Sigmoid colon (tissue), 4 donors: ENCODE results near the gene CAMTA1.

ENCODE experiments used
- CTCF ChIP-seq, 4 experiments: fragments of 450-650 bp in 3 of 4; fragments of 200-600 bp in 1 of 4; IDR thresholded peaks; one replicate each; pipeline ENCODE4 v1.5.1; 2016 to 2019; ENCODE audit warnings: antibody characterized with exemption in 4 of 4, mild to moderate bottlenecking in 3 of 4, moderate library complexity in 2 of 4
- EP300 ChIP-seq, 4 donors: sonication (generic); formaldehyde crosslinking; IDR thresholded peaks; one replicate each; pipeline ENCODE4 v1.6.1; 2017; ENCODE audit warnings: antibody characterized with exemption in 4 of 4
- POLR2A ChIP-seq, 2 donors: fragments of 450-650 bp; IDR thresholded peaks; one replicate each; pipeline ENCODE4 v1.6.1; 2016; ENCODE audit warnings: antibody characterized with exemption in 2 of 2, mild to moderate bottlenecking in 2 of 2, moderate library complexity in 2 of 2
- POLR2AphosphoS5 ChIP-seq, 4 donors: sonication (generic); formaldehyde crosslinking; IDR thresholded peaks; one replicate each; pipeline ENCODE4 v1.6.1; 2017; ENCODE audit warnings: antibody characterized with exemption in 4 of 4

GRCh38 chr1:7640920-7641585 is 855.8 kb downstream of the CAMTA1 start:
- no peak for TF ChIP-seq POLR2A (IDR thresholded peaks at IDR 0.05)
- TF ChIP-seq POLR2AphosphoS5 (IDR thresholded peaks at IDR 0.05): no peak
- no peak for TF ChIP-seq CTCF (IDR thresholded peaks at IDR 0.05)
- TF ChIP-seq EP300 (IDR thresholded peaks at IDR 0.05): no peak
